PC-3 (cell line): ENCODE data around the gene FOXD1.

Experiments used
- CTCF ChIP-seq: fragments of 300-600 bp; sonication (generic); conservative IDR thresholded peaks from 2 replicates; pipeline ENCODE4 v1.5.1; 2017; ENCODE audit warnings: antibody characterized with exemption, low read depth, mild to moderate bottlenecking, low read length
- EZH2 ChIP-seq: fragments of 300-600 bp; sonication (generic); IDR thresholded peaks from one replicate; pipeline ENCODE4 v1.6.1; 2017; ENCODE audit warnings: antibody characterized with exemption, mild to moderate bottlenecking, low read length; ENCODE audit not compliant: unreplicated experiment
- EZH2phosphoT487 ChIP-seq: fragments of 300-600 bp; sonication (generic); IDR thresholded peaks from 2 replicates; pipeline ENCODE4 v1.6.1; 2018; ENCODE audit warnings: mild to moderate bottlenecking, antibody characterized with exemption, low read length, borderline replicate concordance

- TF ChIP-seq CTCF (no peak), EZH2 (no peak), EZH2phosphoT487 (no peak)
Observed at GRCh38 chr5:73486119-73486899, 37.7 kb upstream of the FOXD1 start.
